HepG2 (cell line): ENCODE results near the gene KLHDC2. TPM values are rescaled to one million over a fixed set of nuclear protein-coding genes. Genes with fewer than 3 reads are reported as not detected.

Experiments
- CBX2 ChIP-seq, 2 experiments: fragments of 200-600 bp in 1 of 2; sonication (generic); formaldehyde crosslinking in 1 of 2; IDR thresholded peaks; 2 replicates each; pipeline versions ENCODE4 v1.7.0 to v1.8.1; 2018 to 2022; ENCODE audit warnings: low read depth in 2 of 2, low read length in 1 of 2, mild to moderate bottlenecking in 1 of 2, missing genetic modification reagents in 1 of 2
- CREBL2 ChIP-seq: sonication (generic); formaldehyde crosslinking; IDR thresholded peaks from 2 replicates; pipeline ENCODE4 v1.8.1; 2023; ENCODE audit warnings: missing genetic modification reagents, mild to moderate bottlenecking, borderline replicate concordance
- GATAD2A ChIP-seq: IDR thresholded peaks from 2 replicates; pipeline ENCODE4 v1.6.1; 2016
- HBP1 ChIP-seq: IDR thresholded peaks from 2 replicates; pipeline ENCODE4 v1.6.1; 2016; ENCODE audit warnings: low read depth, control low read depth
- HNF4A ChIP-seq: sonication (generic); formaldehyde crosslinking; IDR thresholded peaks from 2 replicates; pipeline ENCODE4 v1.4.0; 2020; ENCODE audit warnings: missing genetic modification reagents
- HOXA5 ChIP-seq: sonication (generic); formaldehyde crosslinking; IDR thresholded peaks from 2 replicates; pipeline ENCODE4 v1.4.0; 2020; ENCODE audit warnings: missing genetic modification reagents
- KLF15 ChIP-seq: sonication (generic); formaldehyde crosslinking; IDR thresholded peaks from 2 replicates; pipeline ENCODE4 v1.8.1; 2023; ENCODE audit warnings: borderline replicate concordance, mild to moderate bottlenecking, inconsistent platforms, missing genetic modification reagents, mixed read lengths
- MED13 ChIP-seq: sonication (generic); formaldehyde crosslinking; IDR thresholded peaks from 2 replicates; pipeline ENCODE4 v1.5.0; 2020; ENCODE audit warnings: missing genetic modification reagents
- NFKB2 ChIP-seq: sonication (generic); formaldehyde crosslinking; IDR thresholded peaks from 2 replicates; pipeline ENCODE4 v1.4.0; 2020; ENCODE audit warnings: missing genetic modification reagents, borderline replicate concordance
- SP4 ChIP-seq: sonication (generic); formaldehyde crosslinking; IDR thresholded peaks from 2 replicates; pipeline ENCODE4 v1.8.1; 2023; ENCODE audit warnings: mild to moderate bottlenecking, missing genetic modification reagents
- ZNF766 ChIP-seq: sonication (generic); formaldehyde crosslinking; IDR thresholded peaks from 2 replicates; pipeline ENCODE4 v1.5.0; 2020; ENCODE audit warnings: missing genetic modification reagents, borderline replicate concordance
- polyA plus RNA-seq, 8 experiments: library from polyadenylated mRNA; depleted of rRNA in 3 of 8; stranded (reverse) in 7 of 8; unstranded in 1 of 8; fragments of >200 nt; fragmentation: Illumina TruSeq in 4 of 8; extraction: Trizol in 4 of 8; gene quantifications; 2 replicates each; pipeline versions ENCODE4 v1.2.1 to v1.2.3, GENCODE V29; 2011 to 2016; ENCODE audit warnings: low read depth in 4 of 8, missing spikeins in 1 of 8, mixed read lengths in 1 of 8; ENCODE audit not compliant: insufficient read depth in 1 of 8
- total RNA-seq, 5 experiments: library from RNA; depleted of rRNA; stranded (reverse); fragments of >200 nt; fragmentation: Illumina TruSeq; extraction: Trizol; gene quantifications; 2 replicates each; pipeline ENCODE4 v1.2.3, GENCODE V29; 2016; ENCODE audit warnings: low read depth in 1 of 5
- TF ChIP-seq, protein P1 (sequence below): sonication (generic); formaldehyde crosslinking; IDR thresholded peaks from 2 replicates; pipeline ENCODE4 v1.4.0; 2020; ENCODE audit warnings: mild to moderate bottlenecking, missing genetic modification reagents
- TF ChIP-seq, protein P2 (sequence below), 2 experiments: IDR thresholded peaks; 2 replicates each; pipeline ENCODE4 v1.6.1; 2011 to 2012; ENCODE audit warnings: low read length in 2 of 2, borderline replicate concordance in 1 of 2, low read depth in 1 of 2, mild to moderate bottlenecking in 1 of 2, moderate library complexity in 1 of 2
- TF ChIP-seq, protein P3 (sequence below): sonication (generic); formaldehyde crosslinking; IDR thresholded peaks from 2 replicates; pipeline ENCODE4 v1.4.0; 2020; ENCODE audit warnings: missing genetic modification reagents

The KLHDC2 gene
- total and polyA plus RNA-seq, 2 of the 13 experiments (the other 11 are each of a cell fraction or from before 2014, with no cell fraction given): 95.5 to 170 TPM

DNA sequence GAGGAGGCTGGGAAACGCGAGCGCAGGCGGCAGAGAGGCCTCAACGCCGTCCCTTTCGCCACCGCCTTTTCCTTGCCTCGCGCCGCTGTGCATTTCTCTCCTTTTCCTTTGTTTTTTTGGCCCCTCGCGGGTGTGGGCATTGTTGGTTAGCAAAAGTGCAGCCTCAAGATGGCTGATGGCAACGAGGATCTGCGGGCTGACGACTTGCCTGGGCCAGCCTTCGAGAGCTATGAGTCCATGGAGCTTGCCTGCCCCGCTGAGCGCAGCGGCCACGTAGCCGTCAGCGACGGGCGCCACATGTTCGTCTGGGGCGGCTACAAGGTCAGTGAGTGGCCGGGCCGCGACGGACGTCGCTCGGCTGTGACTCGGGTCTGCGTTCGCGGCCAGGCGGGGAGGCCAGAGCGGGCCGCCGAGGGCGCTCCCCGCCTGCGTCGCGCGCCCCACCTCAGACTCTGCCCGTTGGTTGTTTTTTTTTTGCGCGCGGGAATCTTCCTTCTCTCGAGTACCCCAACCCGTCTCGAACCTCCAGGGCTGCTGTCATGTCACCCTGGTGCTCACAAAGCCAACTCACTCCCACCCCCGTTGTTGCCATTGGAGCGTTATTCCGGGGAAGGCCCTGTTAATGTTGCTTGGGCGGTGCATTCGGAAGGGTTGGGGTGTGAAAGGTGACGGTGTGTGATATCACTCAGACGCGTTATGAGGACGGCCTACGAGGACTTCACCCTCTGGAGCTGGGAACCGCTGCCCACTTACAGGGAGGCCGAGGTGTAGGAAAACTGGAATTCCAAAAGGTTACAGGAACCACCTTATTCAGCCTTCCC is 558 bp downstream of the KLHDC2 start (continued):
- TF ChIP-seq HBP1 (CRISPR knock-in tag) (no peak), KLF15 (CRISPR knock-in tag) (0 out of 2 replicates have a peak, but pooled peaks have one; percentile 30), ZNF766 (CRISPR knock-in tag) (0 out of 2 replicates have a peak, but pooled peaks have one; percentile 1), CREBL2 (CRISPR knock-in tag) (no peak; the same call in 1 of the 2 replicates), CBX2 (IDR thresholded peaks at IDR 0.05; ENCODE audit: low read depth, low read length) (no peak), CBX2 (CRISPR knock-in tag; IDR thresholded peaks at IDR 0.05; ENCODE audit: low read depth) (no peak), NFKB2 (CRISPR knock-in tag) (peak; percentile 47; the same call in 1 of the 2 replicates), SP4 (CRISPR knock-in tag) (no peak), HNF4A (CRISPR knock-in tag) (peak; percentile 10; the same call in 1 of the 2 replicates), GATAD2A (CRISPR knock-in tag) (no peak), HOXA5 (no peak), MED13 (CRISPR knock-in tag) (no peak)
- TF ChIP-seq, protein P1, sequence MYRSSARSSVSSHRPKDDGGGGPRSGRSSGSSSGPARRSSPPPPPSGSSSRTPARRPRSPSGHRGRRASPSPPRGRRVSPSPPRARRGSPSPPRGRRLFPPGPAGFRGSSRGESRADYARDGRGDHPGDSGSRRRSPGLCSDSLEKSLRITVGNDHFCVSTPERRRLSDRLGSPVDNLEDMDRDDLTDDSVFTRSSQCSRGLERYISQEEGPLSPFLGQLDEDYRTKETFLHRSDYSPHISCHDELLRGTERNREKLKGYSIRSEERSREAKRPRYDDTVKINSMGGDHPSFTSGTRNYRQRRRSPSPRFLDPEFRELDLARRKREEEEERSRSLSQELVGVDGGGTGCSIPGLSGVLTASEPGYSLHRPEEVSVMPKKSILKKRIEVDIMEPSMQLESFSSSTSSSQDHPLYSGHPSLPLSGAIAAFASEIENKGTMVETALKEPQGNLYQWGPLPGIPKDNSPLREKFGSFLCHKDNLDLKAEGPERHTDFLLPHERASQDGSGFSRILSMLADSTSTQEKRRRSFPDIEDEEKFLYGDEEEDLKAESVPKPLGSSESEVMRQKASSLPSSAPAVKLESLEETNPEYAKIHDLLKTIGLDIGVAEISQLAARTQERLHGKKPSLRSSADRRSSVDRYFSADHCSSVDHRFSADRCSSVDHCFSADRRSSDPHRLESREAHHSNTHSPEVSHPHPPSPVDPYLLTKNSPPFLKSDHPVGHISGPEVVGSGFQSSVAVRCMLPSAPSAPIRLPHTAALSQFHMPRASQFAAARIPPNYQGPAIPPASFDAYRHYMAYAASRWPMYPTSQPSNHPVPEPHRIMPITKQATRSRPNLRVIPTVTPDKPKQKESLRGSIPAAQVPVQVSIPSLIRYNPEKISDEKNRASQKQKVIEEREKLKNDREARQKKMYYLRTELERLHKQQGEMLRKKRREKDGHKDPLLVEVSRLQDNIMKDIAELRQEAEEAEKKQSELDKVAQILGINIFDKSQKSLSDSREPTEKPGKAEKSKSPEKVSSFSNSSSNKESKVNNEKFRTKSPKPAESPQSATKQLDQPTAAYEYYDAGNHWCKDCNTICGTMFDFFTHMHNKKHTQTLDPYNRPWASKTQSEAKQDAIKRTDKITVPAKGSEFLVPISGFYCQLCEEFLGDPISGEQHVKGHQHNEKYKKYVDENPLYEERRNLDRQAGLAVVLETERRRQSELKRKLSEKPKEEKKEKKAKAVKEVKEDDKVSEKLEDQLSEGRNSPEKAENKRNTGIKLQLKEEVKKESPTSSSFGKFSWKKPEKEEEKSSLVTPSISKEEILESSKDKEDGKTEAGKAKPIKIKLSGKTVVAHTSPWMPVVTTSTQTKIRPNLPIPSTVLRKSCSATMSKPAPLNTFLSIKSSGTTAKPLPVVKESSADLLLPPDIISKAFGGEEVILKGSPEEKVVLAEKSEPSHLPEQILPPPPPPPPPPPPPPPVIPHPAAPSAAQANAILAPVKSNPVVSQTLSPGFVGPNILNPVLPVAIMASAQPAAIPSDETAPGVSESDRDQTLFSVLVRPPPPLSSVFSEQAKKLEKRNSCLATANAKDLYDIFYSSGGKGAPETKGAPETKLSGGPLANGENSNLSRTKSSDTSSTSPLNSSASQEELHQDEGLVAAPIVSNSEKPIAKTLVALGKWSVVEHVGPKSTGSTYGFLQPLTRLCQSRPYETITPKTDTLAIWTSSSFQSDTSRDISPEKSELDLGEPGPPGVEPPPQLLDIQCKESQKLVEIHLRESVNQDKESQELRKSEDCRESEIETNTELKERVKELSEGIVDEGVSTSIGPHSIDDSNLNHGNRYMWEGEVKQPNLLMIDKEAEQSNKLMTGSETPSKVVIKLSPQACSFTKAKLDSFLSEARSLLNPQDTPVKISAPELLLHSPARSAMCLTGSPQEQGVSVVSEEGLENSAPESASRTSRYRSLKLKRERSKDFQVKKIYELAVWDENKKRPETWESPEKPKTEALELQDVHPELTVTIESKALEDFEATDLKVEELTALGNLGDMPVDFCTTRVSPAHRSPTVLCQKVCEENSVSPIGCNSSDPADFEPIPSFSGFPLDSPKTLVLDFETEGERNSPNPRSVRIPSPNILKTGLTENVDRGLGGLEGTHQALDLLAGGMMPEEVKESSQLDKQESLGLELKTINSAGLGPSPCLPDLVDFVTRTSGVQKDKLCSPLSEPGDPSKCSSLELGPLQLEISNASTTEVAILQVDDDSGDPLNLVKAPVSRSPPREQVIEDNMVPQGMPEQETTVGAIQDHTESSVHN (CRISPR knock-in tag): no peak
- TF ChIP-seq, protein P2, sequence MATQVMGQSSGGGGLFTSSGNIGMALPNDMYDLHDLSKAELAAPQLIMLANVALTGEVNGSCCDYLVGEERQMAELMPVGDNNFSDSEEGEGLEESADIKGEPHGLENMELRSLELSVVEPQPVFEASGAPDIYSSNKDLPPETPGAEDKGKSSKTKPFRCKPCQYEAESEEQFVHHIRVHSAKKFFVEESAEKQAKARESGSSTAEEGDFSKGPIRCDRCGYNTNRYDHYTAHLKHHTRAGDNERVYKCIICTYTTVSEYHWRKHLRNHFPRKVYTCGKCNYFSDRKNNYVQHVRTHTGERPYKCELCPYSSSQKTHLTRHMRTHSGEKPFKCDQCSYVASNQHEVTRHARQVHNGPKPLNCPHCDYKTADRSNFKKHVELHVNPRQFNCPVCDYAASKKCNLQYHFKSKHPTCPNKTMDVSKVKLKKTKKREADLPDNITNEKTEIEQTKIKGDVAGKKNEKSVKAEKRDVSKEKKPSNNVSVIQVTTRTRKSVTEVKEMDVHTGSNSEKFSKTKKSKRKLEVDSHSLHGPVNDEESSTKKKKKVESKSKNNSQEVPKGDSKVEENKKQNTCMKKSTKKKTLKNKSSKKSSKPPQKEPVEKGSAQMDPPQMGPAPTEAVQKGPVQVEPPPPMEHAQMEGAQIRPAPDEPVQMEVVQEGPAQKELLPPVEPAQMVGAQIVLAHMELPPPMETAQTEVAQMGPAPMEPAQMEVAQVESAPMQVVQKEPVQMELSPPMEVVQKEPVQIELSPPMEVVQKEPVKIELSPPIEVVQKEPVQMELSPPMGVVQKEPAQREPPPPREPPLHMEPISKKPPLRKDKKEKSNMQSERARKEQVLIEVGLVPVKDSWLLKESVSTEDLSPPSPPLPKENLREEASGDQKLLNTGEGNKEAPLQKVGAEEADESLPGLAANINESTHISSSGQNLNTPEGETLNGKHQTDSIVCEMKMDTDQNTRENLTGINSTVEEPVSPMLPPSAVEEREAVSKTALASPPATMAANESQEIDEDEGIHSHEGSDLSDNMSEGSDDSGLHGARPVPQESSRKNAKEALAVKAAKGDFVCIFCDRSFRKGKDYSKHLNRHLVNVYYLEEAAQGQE (IDR thresholded peaks at IDR 0.05; ENCODE audit: borderline replicate concordance in 1 of 2, low read depth in 1 of 2, low read length in 2 of 2): peak in 1 of 2 experiments; percentile 21; a peak in 1 of 4 replicates
- TF ChIP-seq, protein P3, sequence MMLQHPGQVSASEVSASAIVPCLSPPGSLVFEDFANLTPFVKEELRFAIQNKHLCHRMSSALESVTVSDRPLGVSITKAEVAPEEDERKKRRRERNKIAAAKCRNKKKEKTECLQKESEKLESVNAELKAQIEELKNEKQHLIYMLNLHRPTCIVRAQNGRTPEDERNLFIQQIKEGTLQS (CRISPR knock-in tag): no peak
